Measurements from ENCODE around the gene SMIM8.

DNA sequence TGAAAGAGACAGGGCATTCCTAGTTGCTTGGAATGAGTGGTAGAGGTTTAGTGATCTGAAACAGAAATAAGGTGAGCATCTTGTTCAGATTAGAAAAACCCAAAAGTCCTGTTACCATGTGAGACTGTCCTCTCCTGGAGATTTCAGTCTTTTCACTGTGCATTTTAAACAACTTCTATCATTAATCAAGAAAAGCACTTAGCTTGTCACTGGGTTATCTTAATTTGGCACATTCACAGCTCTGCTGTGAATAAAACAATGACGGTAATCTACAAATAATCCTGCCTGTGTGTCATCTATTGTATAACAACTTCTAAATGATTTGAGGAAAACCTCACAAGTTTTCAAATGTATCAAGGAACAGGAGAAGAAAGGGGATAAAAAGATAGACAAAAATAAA lies 9.5 kb upstream of the SMIM8 start:
- TF ChIP-seq ELF4 (CRISPR knock-in tag; IDR thresholded peaks at IDR 0.05; ENCODE audit: low read depth) (no peak), SP1 (CRISPR knock-in tag; conservative IDR thresholded peaks at IDR 0.05) (no peak)
- TF ChIP-seq, protein P1, sequence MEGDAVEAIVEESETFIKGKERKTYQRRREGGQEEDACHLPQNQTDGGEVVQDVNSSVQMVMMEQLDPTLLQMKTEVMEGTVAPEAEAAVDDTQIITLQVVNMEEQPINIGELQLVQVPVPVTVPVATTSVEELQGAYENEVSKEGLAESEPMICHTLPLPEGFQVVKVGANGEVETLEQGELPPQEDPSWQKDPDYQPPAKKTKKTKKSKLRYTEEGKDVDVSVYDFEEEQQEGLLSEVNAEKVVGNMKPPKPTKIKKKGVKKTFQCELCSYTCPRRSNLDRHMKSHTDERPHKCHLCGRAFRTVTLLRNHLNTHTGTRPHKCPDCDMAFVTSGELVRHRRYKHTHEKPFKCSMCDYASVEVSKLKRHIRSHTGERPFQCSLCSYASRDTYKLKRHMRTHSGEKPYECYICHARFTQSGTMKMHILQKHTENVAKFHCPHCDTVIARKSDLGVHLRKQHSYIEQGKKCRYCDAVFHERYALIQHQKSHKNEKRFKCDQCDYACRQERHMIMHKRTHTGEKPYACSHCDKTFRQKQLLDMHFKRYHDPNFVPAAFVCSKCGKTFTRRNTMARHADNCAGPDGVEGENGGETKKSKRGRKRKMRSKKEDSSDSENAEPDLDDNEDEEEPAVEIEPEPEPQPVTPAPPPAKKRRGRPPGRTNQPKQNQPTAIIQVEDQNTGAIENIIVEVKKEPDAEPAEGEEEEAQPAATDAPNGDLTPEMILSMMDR (IDR thresholded peaks at IDR 0.05) = no peak
- TF ChIP-seq, protein P2, sequence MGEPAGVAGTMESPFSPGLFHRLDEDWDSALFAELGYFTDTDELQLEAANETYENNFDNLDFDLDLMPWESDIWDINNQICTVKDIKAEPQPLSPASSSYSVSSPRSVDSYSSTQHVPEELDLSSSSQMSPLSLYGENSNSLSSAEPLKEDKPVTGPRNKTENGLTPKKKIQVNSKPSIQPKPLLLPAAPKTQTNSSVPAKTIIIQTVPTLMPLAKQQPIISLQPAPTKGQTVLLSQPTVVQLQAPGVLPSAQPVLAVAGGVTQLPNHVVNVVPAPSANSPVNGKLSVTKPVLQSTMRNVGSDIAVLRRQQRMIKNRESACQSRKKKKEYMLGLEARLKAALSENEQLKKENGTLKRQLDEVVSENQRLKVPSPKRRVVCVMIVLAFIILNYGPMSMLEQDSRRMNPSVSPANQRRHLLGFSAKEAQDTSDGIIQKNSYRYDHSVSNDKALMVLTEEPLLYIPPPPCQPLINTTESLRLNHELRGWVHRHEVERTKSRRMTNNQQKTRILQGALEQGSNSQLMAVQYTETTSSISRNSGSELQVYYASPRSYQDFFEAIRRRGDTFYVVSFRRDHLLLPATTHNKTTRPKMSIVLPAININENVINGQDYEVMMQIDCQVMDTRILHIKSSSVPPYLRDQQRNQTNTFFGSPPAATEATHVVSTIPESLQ (CRISPR knock-in tag; IDR thresholded peaks at IDR 0.05) = no peak
- TF ChIP-seq, protein P3, sequence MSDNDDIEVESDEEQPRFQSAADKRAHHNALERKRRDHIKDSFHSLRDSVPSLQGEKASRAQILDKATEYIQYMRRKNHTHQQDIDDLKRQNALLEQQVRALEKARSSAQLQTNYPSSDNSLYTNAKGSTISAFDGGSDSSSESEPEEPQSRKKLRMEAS (CRISPR knock-in tag; IDR thresholded peaks at IDR 0.05) = no peak
